ENCODE results near the gene KLHL12.

- TF ChIP-seq POLR2A (IDR thresholded peaks at IDR 0.05) (no peak), CTCF (IDR thresholded peaks at IDR 0.05) (no peak)
Observed at GRCh38 chr1:202966006-202966898, 39.2 kb upstream of the KLHL12 start.
